ENCODE results near the gene ARFGAP1. TPM values are rescaled to one million over a fixed set of nuclear protein-coding genes. Genes with fewer than 3 reads are reported as not detected.
A peak's percentile ranks its signal among the peaks of the same experiment; 100 is the strongest.

The ARFGAP1 gene
- total and polyA plus RNA-seq, 2 of the 8 experiments (the other 6 are each of a cell fraction or from before 2014, with no cell fraction given) = 93.7 to 100 TPM

DNA sequence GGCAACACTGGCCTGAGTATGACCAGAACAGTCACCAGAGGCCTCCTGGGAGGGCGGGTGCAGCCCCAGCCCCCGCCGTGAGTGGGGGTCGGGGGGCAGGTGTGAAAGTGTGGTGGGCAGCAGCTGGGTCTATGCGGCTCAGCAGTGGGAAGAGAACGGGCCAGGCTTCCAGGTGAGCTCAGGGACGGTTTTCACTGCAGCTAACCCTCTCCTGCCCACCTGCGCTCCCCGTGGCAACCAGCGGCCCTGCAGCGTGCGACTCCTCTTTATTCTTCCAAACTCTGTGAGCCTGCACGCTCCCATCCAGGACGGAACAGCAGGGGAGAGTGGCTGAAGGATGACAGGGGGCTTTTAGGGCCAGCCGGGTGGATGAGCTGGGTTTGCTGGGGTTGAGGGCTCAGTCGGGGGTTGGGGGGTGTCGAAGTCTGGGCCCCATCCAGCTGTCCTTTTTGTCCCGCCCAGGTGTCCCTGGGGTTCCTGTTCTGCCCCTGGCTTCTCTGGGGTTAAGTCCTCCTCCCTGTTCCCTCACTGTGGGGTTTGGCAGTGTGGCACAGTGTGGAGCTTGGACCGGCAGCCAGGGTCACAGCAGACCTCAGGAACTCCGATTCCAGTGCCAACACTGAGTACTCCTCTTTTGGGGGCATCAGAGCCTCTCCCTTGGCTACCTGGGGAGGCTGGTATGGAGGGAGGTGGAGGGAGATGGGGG is 37.8 kb upstream of the ARFGAP1 start:
- FAIRE-seq = no peak
- 15% methylated on average over 13 of the region's 20 CpGs; no CpG with 5 or more reads in 1 of the 2 experiments for WGBS, 2 experiments (ENCODE audit: extremely low coverage in 1 of 2, insufficient coverage in 1 of 2, insufficient read length in 1 of 2, insufficient replicate concordance in 2 of 2, low coverage in 1 of 2, low lambda C conversion rate in 2 of 2, missing lambda C conversion rate in 1 of 2)
- TF ChIP-seq SIN3A (conservative IDR thresholded peaks at IDR 0.05 in 1 of 2, IDR thresholded peaks at IDR 0.05 in 1 of 2; ENCODE audit: low read depth in 1 of 2, low read length in 2 of 2) = no peak
- no peak for TF ChIP-seq CHD1 (IDR thresholded peaks at IDR 0.05; ENCODE audit: low read depth, low read length)
- peak; percentile 59 to 88 (median 81) for TF ChIP-seq CTCF (IDR thresholded peaks at IDR 0.05; ENCODE audit: control extremely low read depth in 1 of 3, insufficient read depth in 1 of 3, low read depth in 1 of 3, low read length in 3 of 3)
- TF ChIP-seq RNF2 (IDR thresholded peaks at IDR 0.05; ENCODE audit: borderline replicate concordance, low read depth, low read length, missing control alignments, poor library complexity, severe bottlenecking) = no peak
- TF ChIP-seq YY1 (IDR thresholded peaks at IDR 0.05; ENCODE audit: low read depth, low read length) = no peak
- no peak for TF ChIP-seq BCL11A (IDR thresholded peaks at IDR 0.05; ENCODE audit: low read depth in 2 of 2, low read length in 2 of 2)
- no peak for TF ChIP-seq SAP30 (IDR thresholded peaks at IDR 0.05; ENCODE audit: insufficient read depth, insufficient replicate concordance, low read length)
- no peak for TF ChIP-seq MAFK (IDR thresholded peaks at IDR 0.05; ENCODE audit: low read depth, low read length)

More for the DNA sequence above, 37.8 kb upstream of the ARFGAP1 start:
- Histone ChIP-seq H3K79me1 (ENCODE audit: low read depth, low read length) (no peaks in the 10 kb centered on the region), H3K56ac (replicated peaks; ENCODE audit: insufficient read length, low read depth, low read length) (no peak overlapping the region), H3K4me1 (replicated peaks in 1 of 4; ENCODE audit: control insufficient read depth in 3 of 4, insufficient read depth in 4 of 4, low read length in 3 of 4) (peaks cover 7 to 32% (median 17%) of the 10 kb centered on the region in 4 experiments), H4K91ac (replicated peaks; ENCODE audit: insufficient read length, low read length) (peak overlapping the region; percentile 63), H3K4ac (replicated peaks; ENCODE audit: insufficient read length, low read depth, low read length) (no peak overlapping the region), H3K4me3 (ENCODE audit: extremely low read depth in 1 of 4, insufficient read depth in 2 of 4, low read depth in 3 of 4, low read length in 4 of 4) (peak overlapping the region in 1 of 4 experiments; percentile 43; a peak in 2 of 8 replicates), H4K5ac (ENCODE audit: insufficient read length, low read depth, low read length) (no peak overlapping the region), H4K20me1 (replicated peaks in 1 of 2; ENCODE audit: control insufficient read depth in 1 of 2, insufficient read depth in 2 of 2, low read length in 2 of 2) (no peaks in the 10 kb centered on the region), H2BK20ac (ENCODE audit: low read length) (no peak overlapping the region), H3K9ac (replicated peaks in 1 of 4; ENCODE audit: extremely low read depth in 1 of 4, low read depth in 3 of 4, low read length in 3 of 4) (no peak overlapping the region), H3K9me3 (ENCODE audit: insufficient read depth in 2 of 2, low read depth in 1 of 2, low read length in 1 of 2) (no peaks in the 10 kb centered on the region), H2AK5ac (ENCODE audit: low read depth, low read length) (no peak overlapping the region), H2BK12ac (ENCODE audit: low read depth, low read length) (0 out of 2 replicates have a peak overlapping the region, but pooled peaks have one; percentile 40), H3K79me2 (ENCODE audit: control insufficient read depth in 1 of 2, insufficient read depth in 2 of 2, low read length in 2 of 2) (no peaks in the 10 kb centered on the region), H3K23me2 (ENCODE audit: low read depth, low read length) (no peaks in the 10 kb centered on the region), H3K27ac (ENCODE audit: low read depth, low read length) (no peak overlapping the region), H4K8ac (ENCODE audit: extremely low read depth, insufficient read depth, low read length) (peak overlapping the region; percentile 36), H3K36me3 (ENCODE audit: control insufficient read depth in 2 of 4, insufficient read depth in 4 of 4, low read length in 3 of 4) (no peaks in the 10 kb centered on the region), H2BK15ac (ENCODE audit: low read length) (peak overlapping the region; percentile 1; the same call in 1 of the 2 replicates), H2AFZ (ENCODE audit: low read length) (no peak overlapping the region), H3K18ac (ENCODE audit: extremely low read depth, low read length) (peak overlapping the region; percentile 53; the same call in 1 of the 2 replicates), H3K4me2 (ENCODE audit: insufficient read depth in 1 of 2, low read depth in 2 of 2, low read length in 2 of 2) (peak overlapping the region; percentile 7 to 64; a peak in 3 of 4 replicates), H3K23ac (ENCODE audit: insufficient read length) (no peak overlapping the region), H3K14ac (ENCODE audit: insufficient read length) (no peak overlapping the region), H2BK5ac (ENCODE audit: low read depth, low read length) (peak overlapping the region; percentile 20; the same call in 1 of the 2 replicates), H2BK120ac (replicated peaks; ENCODE audit: low read depth, low read length) (no peak overlapping the region), H3K27me3 (replicated peaks in 1 of 4; ENCODE audit: control insufficient read depth in 3 of 4, extremely low read depth in 1 of 4, insufficient read depth in 3 of 4, low read length in 3 of 4) (peaks cover 0 to 3% (median 1%) of the 10 kb centered on the region in 4 experiments; a peak in 1 of 7 replicates)
- ChIA-PET POLR2A (ENCODE audit: partially characterized antibody) (interaction anchor here (0.5 to 4.9 kb wide), 10 partner anchors 9 to 1100 kb away, joined by 3 to 21 read pairs (median 4); partner anchors contain the start of genes COL20A1 and NKAIN4), CTCF (ENCODE audit: partially characterized antibody) (interaction anchor here (0.5 to 10.9 kb wide), 28 partner anchors 8 to 1120 kb away, joined by 3 to 199 read pairs (median 4); partner anchors contain the start of genes COL20A1, NKAIN4 and YTHDF1)
- DNase-seq (ENCODE audit: low read depth in 1 of 2, low spot score in 2 of 2) = peak in 1 of 2 experiments; percentile 85
